Right atrium auricular region (tissue), 2 donors: Measurements from ENCODE around the gene CDC123. TPM values are rescaled to one million over a fixed set of nuclear protein-coding genes. Genes with fewer than 3 reads are reported as not detected.

ENCODE experiments used
- DNase-seq: peaks from one replicate; pipeline ENCODE4 v3.0.0-alpha.2; 2019; ENCODE audit warnings: low spot score
- H3K27ac ChIP-seq, 2 donors: fragments of 200-600 bp; sonication (generic); 1 replicate in 1 of 2; 2 replicates in 1 of 2; pipeline ENCODE4 v1.5.1; 2016 to 2019
- H3K27me3 ChIP-seq, 2 donors: fragments of 200-600 bp; sonication (generic); one replicate each; pipeline versions ENCODE4 v1.5.1 to v1.6.0; 2017 to 2019
- H3K36me3 ChIP-seq: fragments of 200-600 bp; sonication (generic); one replicate; pipeline ENCODE4 v1.5.1; 2016
- H3K4me1 ChIP-seq, 2 donors: fragments of 200-600 bp; sonication (generic); one replicate each; pipeline versions ENCODE4 v1.5.1 to v1.6.0; 2017 to 2019
- H3K4me3 ChIP-seq, 2 donors: fragments of 200-600 bp; sonication (generic); 1 replicate in 1 of 2; 2 replicates in 1 of 2; pipeline ENCODE4 v1.5.1; 2017 to 2019; ENCODE audit warnings: mild to moderate bottlenecking in 1 of 2, moderate library complexity in 1 of 2
- H3K9me3 ChIP-seq, 2 donors: fragments of 200-600 bp; sonication (generic); one replicate each; pipeline ENCODE4 v1.5.1; 2019
- CTCF ChIP-seq, 2 donors: fragments of 200-600 bp; sonication (generic); IDR thresholded peaks; one replicate each; pipeline ENCODE4 v1.5.1; 2019; ENCODE audit warnings: antibody characterized with exemption in 2 of 2
- total RNA-seq, 2 donors: library from RNA; depleted of rRNA; stranded (reverse); fragments of >200 nt; gene quantifications; one replicate each; pipeline ENCODE4 v1.1.0, GENCODE V29; 2016

The CDC123 gene
- total RNA-seq, 2 donors from 2014 or later, result 49.2 to 57.0 TPM

DNA sequence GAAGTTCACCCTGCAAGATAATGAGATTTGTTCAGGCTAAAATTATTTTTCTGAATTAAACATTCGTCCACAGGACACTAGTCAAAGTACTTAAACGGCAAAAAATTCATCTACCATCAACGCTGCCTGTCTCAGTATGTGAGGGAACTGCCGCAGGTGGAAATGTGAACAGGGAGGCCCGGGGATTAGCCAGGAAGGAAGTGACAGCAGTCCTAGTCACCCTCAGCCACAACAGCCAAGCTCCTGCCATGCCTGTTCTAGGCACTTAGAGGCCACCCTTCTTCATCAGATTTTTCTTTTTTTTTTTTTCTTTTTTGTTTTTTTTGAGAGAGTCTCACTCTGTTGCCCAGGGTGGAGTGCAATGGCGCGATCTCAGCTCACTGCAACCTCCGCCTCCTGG is 9.7 kb upstream of the CDC123 start:
- Histone ChIP-seq H3K4me3 (no peak overlapping the region), H3K9me3 (no peaks in the 10 kb centered on the region), H3K4me1 (no peaks in the 10 kb centered on the region), H3K27ac (no peak overlapping the region), H3K36me3 (peaks cover 23% of the 10 kb centered on the region), H3K27me3 (no peaks in the 10 kb centered on the region)
- TF ChIP-seq CTCF (IDR thresholded peaks at IDR 0.05), result no peak
- DNase-seq, result no peak

- H3K27ac ChIP-seq, result no peak overlapping the region
- no peaks in the 10 kb centered on the region for H3K4me1 ChIP-seq
- no peak for DNase-seq
- H3K4me3 ChIP-seq, result no peak overlapping the region
- no peaks in the 10 kb centered on the region for H3K9me3 ChIP-seq
- H3K36me3 ChIP-seq, result peaks cover 23% of the 10 kb centered on the region
- H3K27me3 ChIP-seq, result no peaks in the 10 kb centered on the region
- TF ChIP-seq CTCF (IDR thresholded peaks at IDR 0.05), result no peak
Observed at GRCh38 chr10:12187321-12187905, 8.6 kb upstream of the CDC123 start.

GRCh38 chr10:12188656-12189055 is 7.3 kb upstream of the CDC123 start:
- H3K36me3 ChIP-seq, result peaks cover 23% of the 10 kb centered on the region
- no peak for DNase-seq
- peaks cover 0 to 6% of the 10 kb centered on the region in 2 donors for H3K4me1 ChIP-seq
- H3K9me3 ChIP-seq, result no peaks in the 10 kb centered on the region
- no peak for TF ChIP-seq CTCF (IDR thresholded peaks at IDR 0.05)
- H3K4me3 ChIP-seq, result no peak overlapping the region
- H3K27ac ChIP-seq, result no peak overlapping the region
- no peaks in the 10 kb centered on the region for H3K27me3 ChIP-seq

GRCh38 chr10:12189426-12189825 is 6.6 kb upstream of the CDC123 start:
- H3K27me3 ChIP-seq, result no peaks in the 10 kb centered on the region
- peaks cover 19% of the 10 kb centered on the region for H3K36me3 ChIP-seq
- H3K9me3 ChIP-seq, result no peaks in the 10 kb centered on the region
- no peak overlapping the region for H3K27ac ChIP-seq
- DNase-seq, result no peak
- H3K4me3 ChIP-seq, result no peak overlapping the region
- H3K4me1 ChIP-seq, result peaks cover 0 to 14% of the 10 kb centered on the region in 2 donors
- TF ChIP-seq CTCF (IDR thresholded peaks at IDR 0.05), result no peak

GRCh38 chr10:12191715-12192114 is 4.3 kb upstream of the CDC123 start:
- Histone ChIP-seq H3K4me1 (peaks cover 0 to 24% of the 10 kb centered on the region in 2 donors), H3K9me3 (no peaks in the 10 kb centered on the region), H3K36me3 (peaks cover 4% of the 10 kb centered on the region), H3K27me3 (no peaks in the 10 kb centered on the region), H3K4me3 (no peak overlapping the region), H3K27ac (no peak overlapping the region)
- no peak for TF ChIP-seq CTCF (IDR thresholded peaks at IDR 0.05)
- DNase-seq, result no peak

- Histone ChIP-seq H3K27me3 (no peaks in the 10 kb centered on the region), H3K4me3 (no peak overlapping the region), H3K9me3 (no peaks in the 10 kb centered on the region), H3K27ac (no peak overlapping the region), H3K4me1 (peaks cover 0 to 38% of the 10 kb centered on the region in 2 donors), H3K36me3 (no peaks in the 10 kb centered on the region)
- no peak for TF ChIP-seq CTCF (IDR thresholded peaks at IDR 0.05)
- no peak for DNase-seq
Observed at GRCh38 chr10:12193193-12193592, 2.8 kb upstream of the CDC123 start.
